Keratinocyte (primary cell): Measurements from ENCODE around the gene SNX6. TPM values are rescaled to one million over a fixed set of nuclear protein-coding genes. Genes with fewer than 3 reads are reported as not detected.
A peak's percentile ranks its signal among the peaks of the same experiment; 100 is the strongest.

ENCODE experiments used
- DNase-seq: peaks from one replicate; pipeline ENCODE4 v3.0.0-alpha.2; 2011; ENCODE audit warnings: low read depth, missing footprints, low spot score
- FAIRE-seq: peaks from 2 replicates; lab custom pipeline; 2011; peaks lifted over from hg19 to GRCh38; lab: Jason Lieb, UNC
- H2AFZ ChIP-seq: 2 replicates; pipeline ENCODE4 v1.6.0; 2012; ENCODE audit warnings: low read length, control low read depth, inconsistent platforms; ENCODE audit not compliant: control insufficient read depth
- H3K27ac ChIP-seq: 2 replicates; pipeline ENCODE4 v1.5.1; 2011; ENCODE audit warnings: low read length; ENCODE audit not compliant: control insufficient read depth, insufficient read depth
- H3K27me3 ChIP-seq: 3 replicates; pipeline ENCODE4 v1.6.0; 2011; ENCODE audit warnings: low read length; ENCODE audit not compliant: control insufficient read depth, insufficient read depth; ENCODE audit errors: extremely low read depth
- H3K36me3 ChIP-seq, 2 experiments: 2 replicates in 1 of 2; 3 replicates in 1 of 2; pipeline ENCODE4 v1.5.1; 2011; ENCODE audit warnings: low read length in 2 of 2, mild to moderate bottlenecking in 1 of 2; ENCODE audit not compliant: control insufficient read depth in 2 of 2, insufficient read depth in 2 of 2; ENCODE audit errors: extremely low read depth in 1 of 2
- H3K4me1 ChIP-seq: 3 replicates; pipeline ENCODE4 v1.5.1; 2011; ENCODE audit warnings: low read length; ENCODE audit not compliant: control insufficient read depth, insufficient read depth; ENCODE audit errors: extremely low read depth
- H3K4me2 ChIP-seq: 3 replicates; pipeline ENCODE4 v1.6.0; 2011; ENCODE audit warnings: low read depth, low read length; ENCODE audit not compliant: control insufficient read depth, insufficient read depth; ENCODE audit errors: extremely low read depth
- H3K4me3 ChIP-seq, 3 experiments: fragments of 200-600 bp in 1 of 3; sonication (generic) in 1 of 3; 2 replicates in 2 of 3; 3 replicates in 1 of 3; pipeline ENCODE4 v1.5.1; 2011 to 2016; ENCODE audit warnings: low read length in 3 of 3, mild to moderate bottlenecking in 3 of 3, control low read depth in 2 of 3, inconsistent platforms in 1 of 3, low read depth in 1 of 3, mixed read lengths in 1 of 3, mixed run types in 1 of 3, moderate library complexity in 1 of 3; ENCODE audit not compliant: control insufficient read depth in 2 of 3, insufficient read depth in 2 of 3; ENCODE audit errors: extremely low read depth in 1 of 3
- H3K79me2 ChIP-seq: 2 replicates; pipeline ENCODE4 v1.6.0; 2012; ENCODE audit warnings: low read length; ENCODE audit not compliant: control insufficient read depth, insufficient read depth
- H3K9ac ChIP-seq: 3 replicates; pipeline ENCODE4 v1.6.0; 2011; ENCODE audit warnings: low read length; ENCODE audit not compliant: control insufficient read depth, insufficient read depth; ENCODE audit errors: extremely low read depth
- H3K9me1 ChIP-seq: 3 replicates; pipeline ENCODE4 v1.6.0; 2011; ENCODE audit warnings: low read length; ENCODE audit not compliant: control insufficient read depth, insufficient read depth; ENCODE audit errors: extremely low read depth
- H3K9me3 ChIP-seq: 2 replicates; pipeline ENCODE4 v1.5.1; 2012; ENCODE audit warnings: low read depth, low read length; ENCODE audit not compliant: control insufficient read depth
- H4K20me1 ChIP-seq: 3 replicates; pipeline ENCODE4 v1.6.0; 2011; ENCODE audit warnings: low read length; ENCODE audit not compliant: control insufficient read depth, insufficient read depth; ENCODE audit errors: extremely low read depth
- CTCF ChIP-seq, 3 experiments: IDR thresholded peaks in 1 of 3; conservative IDR thresholded peaks in 1 of 3; optimal IDR thresholded peaks in 1 of 3; 2 replicates in 2 of 3; 3 replicates in 1 of 3; pipeline versions ENCODE3 to v1.5.1; 2011; ENCODE audit warnings: low read length in 3 of 3, mild to moderate bottlenecking in 3 of 3, moderate library complexity in 2 of 3, control low read depth in 1 of 3, inconsistent platforms in 1 of 3; ENCODE audit not compliant: insufficient read depth in 2 of 3; ENCODE audit errors: extremely low read depth in 1 of 3
- EZH2 ChIP-seq: IDR thresholded peaks from one replicate; pipeline ENCODE4 v1.6.1; 2012; ENCODE audit warnings: inconsistent platforms, mild to moderate bottlenecking, low read length, moderate library complexity
- dilution Hi-C: fragments of 300-500 bp; cut with MboI; formaldehyde crosslinking; loops from one replicate; pipeline ENCODE4 v1.7.0; 2020; ENCODE audit warnings: low sequenced_read_pairs; ENCODE audit not compliant: extremely low pct_ligation_motif_present
- polyA plus RNA-seq, 5 experiments: library from polyadenylated mRNA; depleted of rRNA in 3 of 5; stranded (reverse) in 3 of 5; stranded (forward) in 1 of 5; unstranded in 1 of 5; fragments of >200 nt; gene quantifications; 1 replicate in 1 of 5; 2 replicates in 3 of 5; 3 replicates in 1 of 5; pipeline versions ENCODE4 v1.2.1 to v1.2.3, GENCODE V29; 2011 to 2012; ENCODE audit warnings: missing spikeins in 2 of 5, low read depth in 1 of 5, low replicate concordance in 1 of 5

Gene SNX6
- polyA plus RNA-seq, 1 donor (not counting 4 experiments of a cell fraction or from before 2014, with no cell fraction given), result 137 TPM

DNA sequence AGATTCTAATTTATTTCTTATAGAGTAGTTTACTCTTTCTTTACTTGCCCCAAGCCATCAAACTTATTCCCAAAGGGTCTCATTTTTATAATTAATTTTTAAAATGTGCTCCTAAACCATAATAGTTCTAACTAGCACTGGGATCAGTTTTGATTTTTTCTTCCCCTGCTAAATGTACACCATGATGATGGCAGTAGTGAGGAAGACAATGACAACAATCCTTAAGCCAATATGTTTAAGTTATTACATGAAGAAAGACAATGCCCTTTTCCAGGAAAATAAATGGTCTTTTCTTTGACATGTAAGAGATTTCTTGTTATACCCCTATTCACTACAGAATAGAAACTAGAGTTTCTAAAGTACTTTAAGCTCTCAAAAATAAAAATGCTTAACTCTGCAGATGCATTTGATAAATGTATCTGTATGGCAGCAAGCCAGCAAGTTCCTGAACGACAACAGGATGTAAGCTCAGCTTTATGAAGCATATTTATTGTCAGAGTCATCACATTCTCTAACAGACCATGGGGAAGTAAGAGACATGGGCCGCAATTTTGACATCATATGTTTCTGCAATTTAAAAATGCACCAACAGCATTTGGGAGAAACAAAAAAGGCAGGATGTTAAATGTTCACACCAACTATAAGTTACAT is 36.0 kb upstream of the SNX6 start:
- H3K27me3 ChIP-seq, result no peaks in the 10 kb centered on the region
- H3K9me3 ChIP-seq, result no peaks in the 10 kb centered on the region
- no peak overlapping the region for H3K4me3 ChIP-seq
- H3K4me2 ChIP-seq, result peak overlapping the region; percentile 31
- H3K4me1 ChIP-seq, result peaks cover 17% of the 10 kb centered on the region
- no peaks in the 10 kb centered on the region for H3K9me1 ChIP-seq
- H4K20me1 ChIP-seq, result no peaks in the 10 kb centered on the region
- no peak overlapping the region for H2AFZ ChIP-seq
- no peaks in the 10 kb centered on the region for H3K36me3 ChIP-seq
- DNase-seq (no peak), FAIRE-seq (peak; percentile 96)
- no peak overlapping the region for H3K27ac ChIP-seq
- TF ChIP-seq CTCF (optimal IDR thresholded peaks at IDR 0.05 in 1 of 3, IDR thresholded peaks at IDR 0.05 in 1 of 3, conservative IDR thresholded peaks at IDR 0.05 in 1 of 3; ENCODE audit: extremely low read depth in 1 of 3, insufficient read depth in 2 of 3, low read length in 3 of 3) (no peak), EZH2 (no peak)
- dilution Hi-C loops, result no loop called here
- no peak overlapping the region for H3K9ac ChIP-seq
- H3K79me2 ChIP-seq, result no peaks in the 10 kb centered on the region

DNA sequence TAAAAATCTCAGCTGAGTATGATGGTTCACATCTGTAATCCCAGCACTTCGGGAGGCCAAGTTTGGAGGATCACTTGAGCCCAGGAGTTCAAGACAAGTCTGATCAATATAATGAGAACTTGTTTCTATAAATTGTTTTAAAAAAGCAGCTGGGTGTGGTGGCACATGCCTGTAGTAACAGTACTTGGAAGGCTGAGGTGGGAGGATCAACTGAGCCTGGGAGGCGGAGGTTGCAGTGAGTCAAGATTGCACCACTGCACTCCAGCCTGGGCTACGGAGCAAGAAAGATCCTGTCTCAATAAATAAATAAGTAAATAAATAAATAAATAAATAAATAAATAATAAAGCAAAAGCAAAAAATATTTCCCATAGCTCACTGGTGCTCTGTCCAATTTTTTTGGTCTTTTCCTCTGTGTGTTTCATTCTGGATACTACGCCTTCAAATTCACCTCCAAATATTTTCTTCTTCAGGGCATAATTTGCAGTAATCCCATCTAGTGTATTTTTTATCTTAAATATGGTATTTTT is 32.7 kb upstream of the SNX6 start:
- Histone ChIP-seq H3K9ac (no peak overlapping the region), H3K27ac (no peak overlapping the region), H2AFZ (peak overlapping the region; percentile 12), H3K4me3 (no peak overlapping the region), H4K20me1 (no peaks in the 10 kb centered on the region), H3K27me3 (no peaks in the 10 kb centered on the region), H3K79me2 (no peaks in the 10 kb centered on the region), H3K36me3 (no peaks in the 10 kb centered on the region), H3K9me3 (no peaks in the 10 kb centered on the region), H3K4me2 (no peak overlapping the region), H3K9me1 (no peaks in the 10 kb centered on the region), H3K4me1 (peaks cover 25% of the 10 kb centered on the region)
- FAIRE-seq (no peak), DNase-seq (no peak)
- dilution Hi-C loops, result no loop called here
- TF ChIP-seq CTCF (optimal IDR thresholded peaks at IDR 0.05 in 1 of 3, IDR thresholded peaks at IDR 0.05 in 1 of 3, conservative IDR thresholded peaks at IDR 0.05 in 1 of 3; ENCODE audit: extremely low read depth in 1 of 3, insufficient read depth in 2 of 3, low read length in 3 of 3) (no peak), EZH2 (no peak)
